Frontal cortex (tissue), 4 donors: ENCODE measurements around the gene SRSF7. TPM values are rescaled to one million over a fixed set of nuclear protein-coding genes. Genes with fewer than 3 reads are reported as not detected.
"Not testable (repeated sequence)": the region's sequence is repeated elsewhere in the genome, so short reads cannot be mapped to it uniquely, and the experiment has no call there.

Experiments
- DNase-seq, 2 donors: peaks; one replicate each; pipeline ENCODE4 v3.0.0; 2012; ENCODE audit warnings: low spot score in 2 of 2
- FAIRE-seq: peaks from 2 replicates; lab custom pipeline; 2012; peaks lifted over from hg19 to GRCh38; lab: Jason Lieb, UNC
- total RNA-seq: library from RNA; depleted of rRNA; stranded (reverse); fragments of >200 nt; gene quantifications from one replicate; pipeline ENCODE4 v1.2.3, GENCODE V29; 2014
- donor health status: control.
- donor health status: control.
- donor health status: control.

The SRSF7 gene
- total RNA-seq: 120 TPM

DNA sequence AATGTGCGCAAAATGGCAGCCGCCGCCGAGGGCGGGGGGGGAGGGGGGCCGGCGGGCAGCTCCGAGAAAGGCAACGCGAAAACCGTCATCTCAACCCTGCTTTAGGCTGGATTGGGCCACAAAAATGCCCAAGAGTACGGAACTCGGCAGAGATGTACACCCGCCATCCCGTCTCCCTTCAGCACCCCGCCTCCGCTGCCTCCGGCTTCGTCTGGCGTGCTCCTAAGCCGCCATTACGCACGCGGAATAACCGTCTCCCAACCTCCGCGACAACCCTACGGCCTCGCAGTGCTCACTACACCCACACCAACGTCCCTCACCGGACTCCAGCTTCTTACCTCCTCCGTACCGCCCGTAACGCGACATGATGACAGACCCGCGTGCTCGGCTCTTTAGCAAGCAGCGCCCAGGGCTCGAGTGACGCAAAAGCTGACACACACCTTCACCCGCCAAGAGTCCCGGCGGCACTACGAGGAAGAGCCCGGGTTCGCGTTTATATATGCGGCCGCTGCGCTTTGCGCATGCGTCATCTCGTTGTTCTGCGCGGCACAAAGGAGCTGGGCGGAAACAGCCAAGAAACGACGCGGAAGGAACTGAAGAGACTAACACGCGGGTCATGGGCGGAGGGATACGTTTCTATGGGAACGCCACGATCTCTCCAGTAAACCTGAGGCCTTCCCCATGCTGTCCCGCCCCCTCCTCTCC is at the start of gene SRSF7:
Gene SRSF7 (minus strand): TSS at position 471 of the 705 bp plus-strand sequence. CDS start 105 bp downstream, at position 366.
- DNase-seq (peak; percentile 94), FAIRE-seq (no peak)

DNA sequence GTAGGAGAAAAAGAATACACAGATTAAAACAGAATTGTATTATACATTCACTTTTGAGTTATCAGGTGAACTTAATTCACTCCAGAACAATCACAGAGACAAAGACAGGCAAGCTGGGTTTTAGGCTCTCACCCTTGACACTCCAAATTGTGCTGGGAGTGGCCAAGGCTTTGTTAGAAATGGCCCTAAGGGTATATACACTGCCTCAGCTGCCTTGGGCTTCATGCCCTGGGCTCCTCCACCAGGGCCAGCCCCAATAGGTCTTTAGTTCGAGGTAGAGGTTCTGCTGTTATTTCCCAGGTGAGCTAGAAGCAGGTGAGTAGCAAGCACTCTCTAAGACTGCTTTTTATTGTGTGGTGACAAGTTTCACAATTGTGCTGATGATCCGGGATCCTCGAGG is 46.8 kb upstream of the SRSF7 start:
- no peak for DNase-seq
- FAIRE-seq: no peak

DNA sequence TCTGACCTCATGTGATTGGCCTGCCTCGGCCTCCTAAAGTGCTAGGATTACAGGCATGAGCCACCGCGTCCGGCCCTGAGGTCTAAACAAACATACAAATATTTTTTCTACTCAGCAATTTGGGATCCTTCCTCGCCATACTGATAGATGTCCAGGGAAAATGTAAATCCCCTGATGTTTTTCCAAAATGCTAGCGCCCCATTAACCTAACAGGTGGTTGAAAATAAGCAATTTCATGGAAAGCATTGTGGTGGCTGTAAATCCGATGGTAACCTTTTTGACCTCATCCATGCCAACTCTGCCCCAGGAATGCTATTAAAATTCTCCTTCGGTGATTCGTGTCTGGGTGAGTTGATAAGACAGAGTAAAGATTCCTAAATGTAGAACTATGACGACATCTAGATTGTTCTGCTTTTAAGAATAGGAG is 46.1 kb upstream of the SRSF7 start:
- FAIRE-seq (no peak), DNase-seq (no peak)

DNA sequence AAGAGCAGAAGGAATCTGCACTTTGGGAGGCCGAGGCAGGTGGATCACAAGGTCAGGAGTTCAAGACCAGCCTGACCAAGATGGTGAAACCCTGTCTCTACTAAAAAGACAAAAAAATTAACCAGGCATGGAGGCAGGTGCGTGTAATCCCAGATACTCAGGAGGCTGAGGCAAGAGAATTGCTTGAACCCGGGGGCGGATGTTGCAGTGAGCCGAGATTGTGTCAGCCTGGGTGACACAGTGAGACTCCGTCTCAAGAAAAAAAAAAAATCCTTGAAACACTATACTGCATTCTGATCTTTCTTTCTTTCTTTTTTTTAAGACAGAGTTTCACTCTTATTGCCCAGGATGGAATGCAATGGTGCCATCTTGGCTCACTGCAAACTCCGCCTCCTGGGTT is 43.9 kb upstream of the SRSF7 start:
- not testable (repeated sequence) for FAIRE-seq, DNase-seq

DNA sequence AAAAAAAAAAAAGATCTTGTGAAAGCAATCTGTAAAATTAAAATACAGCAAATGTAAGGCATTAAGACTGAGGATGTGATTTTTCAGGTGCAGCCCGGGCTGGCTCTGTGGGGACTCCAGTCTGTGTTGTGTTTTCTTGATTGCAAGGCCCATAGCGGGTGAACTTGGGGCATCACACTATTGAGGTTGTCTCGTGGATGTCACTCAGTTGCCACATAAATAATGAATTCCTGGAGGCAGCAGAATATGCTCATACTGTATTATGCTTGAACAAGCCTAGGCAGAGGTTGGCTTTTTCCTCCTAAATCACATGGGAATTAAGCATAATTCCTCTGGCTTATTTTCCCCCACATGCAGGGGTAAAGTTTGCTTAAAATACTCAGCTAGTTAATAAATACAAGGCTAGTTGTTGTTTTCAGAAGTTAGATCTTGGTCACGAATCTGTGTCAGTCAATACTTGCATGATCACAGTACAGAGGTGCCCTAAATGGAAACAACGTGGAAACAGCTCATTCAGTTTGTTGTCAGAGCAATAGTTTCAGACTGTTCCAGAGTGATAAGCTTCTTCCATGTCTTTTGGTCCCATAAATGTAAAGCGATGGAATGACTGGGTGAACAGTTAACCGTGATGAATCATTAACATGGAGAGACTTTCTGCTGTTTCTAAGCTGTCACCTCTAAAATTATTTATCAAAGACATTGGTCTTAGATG is 43.2 kb upstream of the SRSF7 start:
- DNase-seq (no peak), FAIRE-seq (no peak)

DNA sequence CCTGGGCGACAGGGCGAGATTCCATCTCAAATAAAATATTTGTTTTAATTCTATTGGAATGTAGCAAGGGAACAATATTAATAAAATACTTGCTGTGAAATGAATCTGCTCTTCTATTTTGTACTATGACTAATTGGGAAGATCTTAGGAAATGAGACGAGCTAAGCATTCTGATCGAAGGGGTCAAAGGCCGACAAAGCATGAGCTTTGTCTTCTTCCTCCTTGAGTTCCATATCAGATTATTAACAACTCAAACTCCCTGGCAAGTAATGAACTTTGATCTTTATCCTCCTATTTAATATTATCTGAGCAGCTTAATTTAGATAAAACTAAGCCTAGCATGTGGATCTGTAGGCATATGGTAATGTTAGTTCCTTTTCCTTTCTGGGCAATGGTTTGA is 42.4 kb upstream of the SRSF7 start:
- FAIRE-seq (no peak), DNase-seq (no peak)

DNA sequence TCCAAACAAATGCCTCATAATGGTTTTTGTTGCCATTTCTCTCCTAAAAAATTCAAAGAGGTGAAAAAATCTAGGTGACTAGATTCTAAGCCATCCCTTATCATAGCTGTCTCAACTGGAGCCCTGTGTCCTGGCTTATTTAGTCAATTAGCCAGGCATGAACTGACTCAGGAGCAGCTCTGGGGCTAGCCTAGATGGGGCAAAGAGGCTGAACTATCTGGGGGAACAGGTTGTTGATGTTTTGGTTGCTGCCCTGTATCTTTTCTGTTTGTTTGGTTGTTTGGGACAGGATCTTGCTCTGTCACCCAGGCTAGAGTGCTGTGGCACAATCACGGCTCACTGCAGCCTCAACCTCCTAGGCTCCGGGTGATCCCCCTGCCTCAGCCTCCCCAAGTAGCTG is 41.6 kb upstream of the SRSF7 start:
- DNase-seq (no peak), FAIRE-seq (no peak)

DNA sequence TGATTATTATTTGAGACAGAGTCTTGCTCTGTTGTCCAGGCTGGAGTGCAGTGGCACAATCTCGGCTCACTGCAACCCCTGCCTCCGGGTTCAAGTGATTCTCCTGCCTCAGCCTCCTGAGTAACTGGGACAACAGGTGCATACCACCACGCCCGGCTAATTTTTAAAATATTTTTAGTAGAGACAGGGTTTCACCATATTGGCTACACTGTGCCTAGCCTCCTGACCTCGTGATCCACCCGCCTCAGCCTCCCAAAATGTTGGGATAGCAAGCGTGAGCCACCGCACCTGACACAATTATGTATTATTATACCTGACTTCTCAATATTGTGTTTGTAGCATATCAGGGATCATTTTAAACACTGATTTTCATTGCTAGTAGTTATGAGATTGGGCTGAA is 41.2 kb upstream of the SRSF7 start:
- not testable (repeated sequence) for FAIRE-seq

DNA sequence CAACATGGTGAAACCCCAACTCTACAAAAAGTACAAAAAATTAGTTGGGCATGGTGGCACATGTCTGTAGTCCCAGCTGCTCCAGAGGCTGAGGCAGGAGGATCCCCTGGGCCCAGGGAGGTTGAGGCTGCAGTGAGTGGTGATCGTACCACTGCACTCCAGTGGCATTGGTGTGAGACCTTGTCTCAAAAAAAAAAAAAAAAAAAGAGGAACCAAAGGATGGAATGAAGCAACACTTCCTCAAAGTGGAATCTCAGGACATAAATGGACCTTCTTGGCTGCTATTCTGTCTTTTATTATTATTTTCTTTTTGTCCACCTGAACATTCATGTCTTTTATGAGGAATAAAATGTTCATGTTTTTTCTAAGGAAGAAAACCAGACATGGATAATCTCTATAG is 40.6 kb upstream of the SRSF7 start:
- FAIRE-seq: no peak

More for the DNA sequence above, 41.2 kb upstream of the SRSF7 start:
- DNase-seq: not testable (repeated sequence)

DNA sequence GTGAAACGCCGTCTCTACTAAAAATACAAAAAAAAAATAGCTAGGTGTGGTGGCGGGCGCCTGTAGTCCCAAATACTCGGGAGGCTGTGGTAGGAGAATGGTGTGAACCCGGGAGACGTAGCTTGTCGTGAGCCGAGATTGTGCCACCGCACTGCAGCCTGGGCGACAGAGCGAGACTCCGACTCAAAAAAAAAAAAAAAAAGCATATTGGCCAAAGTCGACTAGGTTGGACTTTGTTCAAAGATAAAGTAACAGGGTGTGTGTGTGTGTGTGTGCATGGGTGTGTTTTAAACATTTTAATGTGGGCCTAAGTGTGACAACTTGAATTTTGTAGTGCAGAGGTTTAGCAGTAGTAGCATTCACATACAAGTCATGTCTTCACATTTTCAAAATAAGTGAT is 38.5 kb upstream of the SRSF7 start:
- DNase-seq (no peak), FAIRE-seq (no peak)

More for the DNA sequence above, 40.6 kb upstream of the SRSF7 start:
- DNase-seq: no peak

DNA sequence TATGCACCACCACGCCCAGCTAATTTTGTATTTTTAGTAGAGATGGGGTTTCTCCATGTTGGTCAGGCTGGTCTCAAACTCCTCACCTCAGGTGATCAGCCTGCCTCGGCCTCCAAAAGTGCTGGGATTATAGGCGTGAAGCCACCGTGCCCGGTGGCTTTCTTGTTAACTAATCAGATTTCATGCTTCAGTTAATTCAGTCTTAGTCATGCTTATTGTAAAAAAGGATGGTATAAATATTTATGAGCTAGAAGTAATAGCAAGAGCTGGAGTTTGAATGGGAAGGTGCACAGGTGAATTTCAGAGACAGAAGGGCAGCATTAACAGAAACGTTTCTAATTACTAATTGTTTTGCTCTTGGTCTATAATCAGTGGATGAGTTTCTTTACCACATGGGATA is 37.1 kb upstream of the SRSF7 start:
- DNase-seq (no peak), FAIRE-seq (no peak)

DNA sequence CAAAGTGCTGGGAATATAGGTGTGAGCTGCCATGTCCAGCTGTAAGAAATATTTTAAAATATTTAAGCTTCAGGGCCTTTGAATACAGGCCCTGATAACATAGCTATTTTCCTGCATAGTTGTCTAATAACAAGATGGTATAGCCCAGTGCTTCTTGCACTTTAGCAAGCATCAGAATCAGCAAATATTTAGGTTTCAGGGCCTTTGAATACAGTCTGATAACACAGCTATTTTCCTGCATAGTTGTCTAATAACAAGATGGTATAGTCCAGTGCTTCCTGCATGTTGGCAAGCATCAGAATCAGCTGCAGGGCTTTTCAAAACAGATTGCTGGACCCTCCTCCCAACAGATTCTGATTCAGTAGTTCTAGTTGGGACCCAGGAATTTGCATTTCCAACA is 32.4 kb upstream of the SRSF7 start:
- no peak for FAIRE-seq

DNA sequence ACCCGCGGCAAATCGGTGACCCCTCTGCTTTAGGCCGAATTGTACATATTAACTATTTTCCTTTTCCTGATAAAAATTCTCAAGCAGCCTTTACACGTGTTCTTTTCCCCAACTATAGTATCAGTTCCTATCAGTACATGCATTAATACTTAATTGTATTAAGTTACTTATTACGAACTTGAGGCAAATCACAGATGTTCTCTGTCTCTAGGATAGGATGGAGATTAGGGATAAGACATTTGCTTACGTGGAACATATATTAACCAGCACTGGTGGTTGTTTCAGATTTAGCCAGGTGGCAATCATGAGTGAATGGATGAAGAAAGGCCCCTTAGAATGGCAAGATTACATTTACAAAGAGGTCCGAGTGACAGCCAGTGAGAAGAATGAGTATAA is 27.5 kb upstream of the SRSF7 start:
- FAIRE-seq (no peak), DNase-seq (no peak)

More for the DNA sequence above, 32.4 kb upstream of the SRSF7 start:
- DNase-seq: no peak

DNA sequence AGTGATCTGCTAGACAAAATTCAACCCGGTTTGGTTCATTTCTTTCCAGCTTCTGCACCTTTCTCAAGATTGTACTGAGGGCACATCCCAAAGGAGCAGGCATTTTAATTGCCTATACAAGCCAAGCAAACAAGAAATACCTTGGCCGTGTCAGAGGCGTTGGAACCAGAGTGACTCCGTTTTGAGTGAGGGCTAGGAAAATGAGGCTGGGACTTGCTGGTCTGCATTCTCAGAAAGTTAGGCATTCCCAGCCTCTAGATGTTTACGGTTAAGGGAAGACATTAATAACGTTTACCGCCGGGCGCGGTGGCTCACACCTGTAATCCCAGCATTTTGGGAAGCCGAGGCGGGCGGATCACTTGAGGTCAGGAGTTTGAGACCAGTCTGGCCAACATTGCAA is 25.4 kb upstream of the SRSF7 start:
- DNase-seq (no peak), FAIRE-seq (no peak)

DNA sequence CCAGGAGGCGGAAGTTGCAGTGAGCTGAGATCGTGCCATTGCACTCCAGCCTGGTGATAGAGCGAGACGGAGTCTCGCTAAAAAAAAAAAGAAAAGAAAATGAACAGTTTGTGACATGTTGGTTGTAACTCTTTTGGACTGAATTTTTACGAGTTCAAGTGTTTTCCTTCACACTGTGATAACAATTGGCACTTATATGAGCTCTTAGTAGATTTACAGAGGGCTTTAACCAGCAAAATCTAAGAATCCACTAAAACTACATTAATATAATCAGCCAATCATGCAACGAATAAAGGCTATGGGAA is 24.7 kb upstream of the SRSF7 start:
- FAIRE-seq (no peak), DNase-seq (no peak)

DNA sequence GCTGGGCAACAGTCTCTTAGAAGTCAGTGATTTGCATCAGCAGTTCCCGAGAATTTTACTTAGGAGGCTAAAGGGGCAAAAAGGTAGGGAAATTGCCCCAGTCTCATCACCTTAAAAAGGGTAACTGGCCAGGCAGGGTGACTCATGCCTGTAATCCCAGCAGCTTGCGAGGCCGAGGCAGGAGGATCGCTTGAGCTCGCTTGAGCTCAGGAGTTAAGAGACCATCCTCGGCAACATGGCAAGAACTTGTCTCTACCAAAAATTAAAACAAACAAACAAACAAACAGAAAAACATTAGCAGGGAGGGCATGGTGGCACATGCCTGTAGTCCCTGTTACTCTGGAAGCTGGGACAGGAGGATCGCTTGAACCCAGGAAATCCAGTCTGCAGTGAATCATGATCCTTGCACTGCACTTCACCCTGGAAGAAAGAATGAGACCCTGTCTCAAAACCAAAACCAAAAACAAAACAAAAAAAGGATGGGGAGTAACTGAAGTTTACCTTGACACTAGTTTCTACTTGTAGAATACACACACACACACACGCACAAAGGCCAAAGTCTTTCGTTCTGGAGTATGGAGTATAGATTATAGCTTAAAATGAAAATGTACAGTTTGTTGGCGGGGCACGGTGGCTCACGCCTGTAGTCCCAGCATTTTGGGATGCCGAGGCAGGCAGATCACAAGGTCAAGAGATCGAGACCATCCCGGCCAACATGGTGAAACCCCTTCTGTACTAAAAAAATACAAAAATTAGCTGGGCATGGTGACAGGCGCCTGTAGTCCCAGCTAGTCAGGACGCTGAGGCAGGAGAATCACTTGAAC is 24.1 kb upstream of the SRSF7 start:
- DNase-seq (no peak), FAIRE-seq (no peak)

DNA sequence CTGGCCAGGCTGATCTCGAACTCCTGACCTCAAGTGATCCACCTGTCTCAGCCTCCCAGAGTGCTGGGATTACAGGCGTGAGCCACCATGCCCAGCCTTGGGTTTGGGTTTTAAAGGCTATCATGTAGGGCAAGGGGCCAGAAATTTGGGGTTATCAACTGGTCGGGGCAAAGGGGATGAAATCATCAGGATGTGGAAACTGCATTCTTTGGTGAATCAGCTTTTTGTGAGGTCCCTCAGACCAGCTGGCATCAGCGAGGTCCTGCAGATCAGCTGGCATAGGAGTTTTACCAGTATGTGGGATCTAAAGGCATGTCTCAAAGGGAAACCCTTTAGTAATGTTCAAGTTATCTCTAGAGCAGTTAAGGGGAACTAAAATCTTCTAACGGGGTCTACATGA is 20.5 kb upstream of the SRSF7 start:
- FAIRE-seq (no peak), DNase-seq (no peak)

DNA sequence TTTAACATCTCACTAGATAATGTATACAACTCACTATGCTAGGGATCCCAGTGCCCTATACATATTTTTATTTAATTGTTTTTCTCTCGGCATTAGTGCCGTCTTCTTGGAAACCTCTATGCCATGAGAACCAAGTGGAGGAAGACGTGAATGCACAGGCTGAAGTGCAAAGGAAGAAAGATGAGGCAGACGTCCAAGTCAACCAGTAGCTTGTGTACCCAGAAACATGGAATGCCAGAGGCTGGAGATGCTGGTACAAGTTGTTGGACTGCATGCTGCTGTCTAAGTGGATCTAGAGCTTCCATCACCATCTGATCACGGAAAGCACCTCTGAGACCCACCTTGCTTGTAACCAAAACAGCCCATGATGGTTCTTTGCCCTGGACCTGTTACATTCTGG is 14.4 kb upstream of the SRSF7 start:
- no peak for DNase-seq
- FAIRE-seq: no peak

DNA sequence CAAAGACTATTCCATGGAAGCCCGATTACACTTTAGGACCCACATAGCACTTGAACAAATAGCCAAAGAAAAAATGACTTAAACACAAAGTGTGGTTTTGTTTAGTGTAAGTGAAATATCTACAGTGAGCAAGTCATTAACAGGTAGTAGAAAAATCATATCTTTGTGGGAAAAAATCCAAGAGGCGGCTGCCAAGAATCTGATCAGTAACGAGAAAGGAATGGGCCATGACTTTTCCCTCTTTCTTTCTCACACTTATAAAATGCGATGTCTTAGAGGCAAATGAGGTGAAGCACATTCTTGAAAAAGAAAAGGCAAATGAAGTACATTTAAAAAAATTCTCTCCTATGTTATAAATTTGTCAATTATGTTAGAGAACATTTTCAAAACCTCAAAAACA is 14.0 kb upstream of the SRSF7 start:
- no peak for FAIRE-seq
- DNase-seq: no peak

DNA sequence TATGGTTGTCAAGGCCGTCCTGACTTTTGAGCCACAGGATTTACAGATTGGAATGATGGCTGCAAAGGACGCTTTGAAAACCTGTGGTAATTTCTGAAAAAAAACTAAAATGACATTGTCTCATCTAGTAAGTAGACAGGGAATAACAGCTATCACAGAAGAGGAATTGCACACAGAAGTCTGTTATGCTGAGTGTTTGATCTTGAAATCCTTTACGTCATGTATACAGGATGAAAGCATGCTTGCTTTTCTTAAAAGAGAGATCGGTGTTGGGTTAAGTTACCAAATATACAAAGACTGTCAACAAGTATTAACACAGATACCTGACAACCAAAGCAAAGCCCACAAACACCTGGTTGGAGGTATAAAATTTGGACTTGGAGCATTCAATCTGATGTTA is 12.6 kb upstream of the SRSF7 start:
- no peak for FAIRE-seq
- no peak for DNase-seq

DNA sequence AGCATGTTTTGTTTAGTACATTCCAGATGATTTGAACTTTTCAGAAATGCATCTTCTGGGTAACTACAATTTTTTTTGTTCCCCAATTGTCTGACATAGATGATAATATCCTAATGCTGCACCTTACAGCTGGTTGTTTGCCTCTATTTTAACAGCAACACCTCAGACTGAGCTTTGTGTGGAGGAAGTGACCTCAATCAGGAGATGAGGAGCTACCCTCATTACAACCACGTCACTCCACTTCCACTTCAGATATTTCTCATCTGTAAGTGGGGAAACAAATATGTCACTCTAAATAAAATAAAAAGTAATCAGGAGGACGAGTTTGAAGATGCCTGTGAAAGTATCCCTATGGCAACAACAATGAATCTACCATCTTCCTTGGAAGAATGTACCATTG is 12.1 kb upstream of the SRSF7 start:
- no peak for FAIRE-seq

More for the DNA sequence above, 12.1 kb upstream of the SRSF7 start:
- no peak for DNase-seq
